ENCODE data around the gene AFAP1L2. TPM values are rescaled to one million over a fixed set of nuclear protein-coding genes. Genes with fewer than 3 reads are reported as not detected.

Gene AFAP1L2
- total and polyA plus RNA-seq, 8 donors, result 2.6 to 25.0 (median 10.0) TPM

- DNase-seq, result no peak
- Histone ChIP-seq H3K27ac (no peak overlapping the region), H3K27me3 (no peaks in the 10 kb centered on the region), H3K4me1 (no peaks in the 10 kb centered on the region), H3K4me3 (no peak overlapping the region), H3K36me3 (peaks cover 5 to 46% (median 26%) of the 10 kb centered on the region in 4 donors), H3K9me3 (peaks cover 3 to 18% (median 11%) of the 10 kb centered on the region in 4 donors)
- intact Hi-C loops (cut with DNase I; ENCODE audit: low total_unique reads), result no loop called here
- WGBS, 5 donors, result 86 to 92% (median 87%) methylated on average over 5 to 7 of the region's 7 CpGs
- no peak for TF ChIP-seq POLR2A (IDR thresholded peaks at IDR 0.05)
- TF ChIP-seq EP300 (IDR thresholded peaks at IDR 0.05), result no peak
- TF ChIP-seq CTCF (IDR thresholded peaks at IDR 0.05), result no peak
- no peak for TF ChIP-seq POLR2AphosphoS5 (IDR thresholded peaks at IDR 0.05)
Measured at GRCh38 chr10:114291076-114291475, 113.2 kb downstream of the AFAP1L2 start.

DNA sequence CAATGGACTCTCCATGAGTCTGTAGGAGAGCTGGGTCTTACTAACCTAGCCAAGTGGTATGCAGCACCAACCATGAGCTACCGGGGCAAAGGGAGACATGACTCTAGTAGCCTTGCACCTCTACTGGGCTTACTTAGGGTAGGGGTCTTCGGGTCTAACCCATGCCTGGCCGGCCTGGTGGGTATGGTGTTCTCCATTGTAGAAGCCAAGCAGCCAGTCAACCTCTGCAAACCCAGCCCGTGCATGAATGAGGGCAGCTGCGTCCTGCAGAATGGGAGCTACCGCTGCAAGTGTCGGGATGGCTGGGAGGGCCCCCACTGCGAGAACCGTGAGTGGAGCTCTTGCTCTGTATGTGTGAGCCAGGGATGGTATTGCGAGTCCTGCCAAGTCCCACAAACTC, 114.3 kb downstream of the AFAP1L2 start:
- DNase-seq, result no peak
- 94 to 100% (median 97%) methylated on average over 8 to 10 of the region's 10 CpGs for WGBS, 5 donors
- Histone ChIP-seq H3K36me3 (peaks cover 0 to 40% (median 17%) of the 10 kb centered on the region in 4 donors), H3K27ac (no peak overlapping the region), H3K4me3 (no peak overlapping the region), H3K27me3 (no peaks in the 10 kb centered on the region), H3K9me3 (peaks cover 0 to 7% (median 1%) of the 10 kb centered on the region in 4 donors), H3K4me1 (no peaks in the 10 kb centered on the region)
- no peak for TF ChIP-seq CTCF (IDR thresholded peaks at IDR 0.05)
- no peak for TF ChIP-seq POLR2A (IDR thresholded peaks at IDR 0.05)
- TF ChIP-seq POLR2AphosphoS5 (IDR thresholded peaks at IDR 0.05), result no peak
- no peak for TF ChIP-seq EP300 (IDR thresholded peaks at IDR 0.05)
- intact Hi-C loops (cut with DNase I; ENCODE audit: low total_unique reads), result no loop called here

DNA sequence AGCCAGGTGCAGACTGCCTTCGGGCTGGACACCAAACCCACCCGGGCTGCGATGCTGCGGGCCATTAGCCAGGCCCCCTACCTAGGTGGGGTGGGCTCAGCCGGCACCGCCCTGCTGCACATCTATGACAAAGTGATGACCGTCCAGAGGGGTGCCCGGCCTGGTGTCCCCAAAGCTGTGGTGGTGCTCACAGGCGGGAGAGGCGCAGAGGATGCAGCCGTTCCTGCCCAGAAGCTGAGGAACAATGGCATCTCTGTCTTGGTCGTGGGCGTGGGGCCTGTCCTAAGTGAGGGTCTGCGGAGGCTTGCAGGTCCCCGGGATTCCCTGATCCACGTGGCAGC, 115.2 kb downstream of the AFAP1L2 start:
- DNase-seq, result no peak
- Histone ChIP-seq H3K36me3 (peaks cover 0 to 30% (median 14%) of the 10 kb centered on the region in 4 donors), H3K9me3 (no peaks in the 10 kb centered on the region), H3K4me3 (no peak overlapping the region), H3K4me1 (no peaks in the 10 kb centered on the region), H3K27me3 (no peaks in the 10 kb centered on the region), H3K27ac (no peak overlapping the region)
- intact Hi-C loops (cut with DNase I; ENCODE audit: low total_unique reads), result no loop called here
- 83 to 96% (median 95%) methylated on average over 8 to 16 of the region's 16 CpGs for WGBS, 5 donors
- TF ChIP-seq CTCF (IDR thresholded peaks at IDR 0.05), result no peak
- no peak for TF ChIP-seq EP300 (IDR thresholded peaks at IDR 0.05)
- no peak for TF ChIP-seq POLR2A (IDR thresholded peaks at IDR 0.05)
- TF ChIP-seq POLR2AphosphoS5 (IDR thresholded peaks at IDR 0.05), result no peak

- Histone ChIP-seq H3K4me1 (no peaks in the 10 kb centered on the region), H3K4me3 (no peak overlapping the region), H3K27me3 (no peaks in the 10 kb centered on the region), H3K36me3 (peaks cover 0 to 29% (median 14%) of the 10 kb centered on the region in 4 donors), H3K27ac (no peak overlapping the region), H3K9me3 (no peaks in the 10 kb centered on the region)
- TF ChIP-seq EP300 (IDR thresholded peaks at IDR 0.05) (no peak), POLR2A (IDR thresholded peaks at IDR 0.05) (no peak), POLR2AphosphoS5 (IDR thresholded peaks at IDR 0.05) (no peak), CTCF (IDR thresholded peaks at IDR 0.05) (no peak)
- no peak for DNase-seq
- intact Hi-C loops (cut with DNase I; ENCODE audit: low total_unique reads), result no loop called here
- 75 to 84% (median 79%) methylated on average over 8 to 11 of the region's 11 CpGs for WGBS, 5 donors
Measured at GRCh38 chr10:114288424-114289095, 115.7 kb downstream of the AFAP1L2 start.

Measured in stomach (tissue), 9 donors.